Measurements from ENCODE around the gene FKBP1A.

Gene FKBP1A

GRCh38 chr20:1369970-1370369 is 22.9 kb downstream of the FKBP1A start:
- no peak for DNase-seq
- Histone ChIP-seq H3K36me3 (peaks cover 3 to 68% (median 33%) of the 10 kb centered on the region in 3 donors), H3K27me3 (no peaks in the 10 kb centered on the region), H3K4me1 (peaks cover 0 to 28% (median 9%) of the 10 kb centered on the region in 4 donors), H3K27ac (no peak overlapping the region), H3K9me3 (no peaks in the 10 kb centered on the region), H3K4me3 (no peak overlapping the region)
- TF ChIP-seq CTCF (IDR thresholded peaks at IDR 0.05), result no peak
- intact Hi-C loops (cut with DNase I; ENCODE audit: low total_unique reads), result no loop called here

GRCh38 chr20:1368448-1369199 is 24.2 kb downstream of the FKBP1A start:
- H3K36me3 ChIP-seq, result peaks cover 3 to 62% (median 29%) of the 10 kb centered on the region in 3 donors
- H3K4me3 ChIP-seq, result no peak overlapping the region
- no peak overlapping the region for H3K27ac ChIP-seq
- no peak for TF ChIP-seq CTCF (IDR thresholded peaks at IDR 0.05)
- peaks cover 0 to 15% (median 5%) of the 10 kb centered on the region in 4 donors for H3K4me1 ChIP-seq
- no peaks in the 10 kb centered on the region for H3K9me3 ChIP-seq
- intact Hi-C loops (cut with DNase I; ENCODE audit: low total_unique reads), result no loop called here
- no peak for DNase-seq
- no peaks in the 10 kb centered on the region for H3K27me3 ChIP-seq

- intact Hi-C loops (cut with DNase I; ENCODE audit: low total_unique reads), result no loop called here
- Histone ChIP-seq H3K4me1 (peaks cover 0 to 9% (median 4%) of the 10 kb centered on the region in 4 donors), H3K27me3 (no peaks in the 10 kb centered on the region), H3K36me3 (peaks cover 3 to 51% (median 29%) of the 10 kb centered on the region in 3 donors), H3K9me3 (no peaks in the 10 kb centered on the region), H3K27ac (no peak overlapping the region), H3K4me3 (no peak overlapping the region)
- DNase-seq, result no peak
- TF ChIP-seq CTCF (IDR thresholded peaks at IDR 0.05), result no peak
Observed at GRCh38 chr20:1367479-1367878, 25.4 kb downstream of the FKBP1A start.

GRCh38 chr20:1364106-1364505 is 28.7 kb downstream of the FKBP1A start:
- intact Hi-C loops (cut with DNase I; ENCODE audit: low total_unique reads), result no loop called here
- H3K27ac ChIP-seq, result no peak overlapping the region
- H3K27me3 ChIP-seq, result no peaks in the 10 kb centered on the region

GRCh38 chr20:1363522-1363921 is 29.3 kb downstream of the FKBP1A start:
- H3K36me3 ChIP-seq, result peaks cover 6 to 34% (median 14%) of the 10 kb centered on the region in 3 donors
- no peak overlapping the region for H3K27ac ChIP-seq

More at GRCh38 chr20:1364106-1364505, 28.7 kb downstream of the FKBP1A start:
- no peak for TF ChIP-seq CTCF (IDR thresholded peaks at IDR 0.05)
- H3K36me3 ChIP-seq, result peaks cover 6 to 36% (median 18%) of the 10 kb centered on the region in 3 donors
- H3K4me3 ChIP-seq, result no peak overlapping the region
- H3K4me1 ChIP-seq, result no peaks in the 10 kb centered on the region
- no peaks in the 10 kb centered on the region for H3K9me3 ChIP-seq
- no peak for DNase-seq

More at GRCh38 chr20:1363522-1363921, 29.3 kb downstream of the FKBP1A start:
- DNase-seq, result no peak
- no peaks in the 10 kb centered on the region for H3K4me1 ChIP-seq
- no peak overlapping the region for H3K4me3 ChIP-seq
- H3K27me3 ChIP-seq, result no peaks in the 10 kb centered on the region
- no peak for TF ChIP-seq CTCF (IDR thresholded peaks at IDR 0.05)
- no peaks in the 10 kb centered on the region for H3K9me3 ChIP-seq
- intact Hi-C loops (cut with DNase I; ENCODE audit: low total_unique reads), result no loop called here

Measured in tibial artery (tissue), 4 donors.